Brain microvascular endothelial cell (primary cell): ENCODE results near the gene B4GALT1.
A peak's percentile ranks its signal among the peaks of the same experiment; 100 is the strongest.

Experiments used
- DNase-seq: peaks from one replicate; pipeline ENCODE4 v3.0.0-alpha.2; 2020
- H3K27ac ChIP-seq: fragments of 250-450 bp; sonication (Bioruptor Pico); 2 replicates; pipeline ENCODE4 v1.5.1; 2020; ENCODE audit warnings: mild to moderate bottlenecking, moderate library complexity
- H3K27me3 ChIP-seq: fragments of 250-450 bp; sonication (Bioruptor Pico); replicated peaks from 2 replicates; pipeline ENCODE4 v1.5.1; 2020; ENCODE audit warnings: mild to moderate bottlenecking
- H3K36me3 ChIP-seq: fragments of 250-450 bp; sonication (Bioruptor Pico); replicated peaks from 2 replicates; pipeline ENCODE4 v1.5.1; 2020; ENCODE audit warnings: mild to moderate bottlenecking
- H3K4me3 ChIP-seq: 2 replicates; pipeline ENCODE4 v1.5.1; 2011; ENCODE audit warnings: low read depth, mild to moderate bottlenecking, control low read depth, low read length, moderate library complexity
- in situ Hi-C: cut with HindIII; loops from 2 replicates; pipeline ENCODE4 v1.10.0; 2017; ENCODE audit warnings: low sequenced_read_pairs, low pct_ligation_motif_present
- TF ChIP-seq, protein P1 (sequence below): IDR thresholded peaks from 2 replicates; pipeline ENCODE4 v1.5.1; 2011; ENCODE audit warnings: low read depth, mild to moderate bottlenecking, moderate library complexity, low read length, control low read depth, inconsistent platforms; ENCODE audit errors: missing control alignments

B4GALT1 gene

DNA sequence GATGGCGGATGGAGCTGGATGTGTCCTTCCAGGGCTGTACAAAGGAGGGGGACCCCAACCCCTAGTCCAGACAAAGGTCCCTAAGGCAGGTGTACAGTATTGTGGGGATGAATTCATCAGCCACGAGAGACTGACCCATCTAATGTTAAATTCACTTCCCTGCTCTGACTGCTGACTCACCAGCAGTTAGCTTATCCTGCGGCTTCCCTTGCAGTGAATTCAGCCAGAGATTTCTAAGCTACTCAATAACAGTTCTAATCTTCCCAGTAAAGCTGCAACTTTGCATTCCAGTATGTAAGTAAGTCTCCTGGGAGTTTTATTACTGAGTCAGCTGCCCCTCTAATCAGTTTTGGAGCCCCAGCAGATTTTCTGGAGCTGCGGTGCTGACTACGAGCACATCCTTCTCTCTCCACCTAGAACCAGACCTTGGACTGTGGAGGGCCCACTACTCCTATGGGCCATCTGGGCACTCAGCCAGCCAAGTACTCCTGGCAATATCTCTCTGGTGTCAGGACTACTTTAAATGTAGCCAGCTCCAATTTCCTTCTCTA lies 16.1 kb downstream of the B4GALT1 start:
- in situ Hi-C loops: no loop called here
- TF ChIP-seq, protein P1, sequence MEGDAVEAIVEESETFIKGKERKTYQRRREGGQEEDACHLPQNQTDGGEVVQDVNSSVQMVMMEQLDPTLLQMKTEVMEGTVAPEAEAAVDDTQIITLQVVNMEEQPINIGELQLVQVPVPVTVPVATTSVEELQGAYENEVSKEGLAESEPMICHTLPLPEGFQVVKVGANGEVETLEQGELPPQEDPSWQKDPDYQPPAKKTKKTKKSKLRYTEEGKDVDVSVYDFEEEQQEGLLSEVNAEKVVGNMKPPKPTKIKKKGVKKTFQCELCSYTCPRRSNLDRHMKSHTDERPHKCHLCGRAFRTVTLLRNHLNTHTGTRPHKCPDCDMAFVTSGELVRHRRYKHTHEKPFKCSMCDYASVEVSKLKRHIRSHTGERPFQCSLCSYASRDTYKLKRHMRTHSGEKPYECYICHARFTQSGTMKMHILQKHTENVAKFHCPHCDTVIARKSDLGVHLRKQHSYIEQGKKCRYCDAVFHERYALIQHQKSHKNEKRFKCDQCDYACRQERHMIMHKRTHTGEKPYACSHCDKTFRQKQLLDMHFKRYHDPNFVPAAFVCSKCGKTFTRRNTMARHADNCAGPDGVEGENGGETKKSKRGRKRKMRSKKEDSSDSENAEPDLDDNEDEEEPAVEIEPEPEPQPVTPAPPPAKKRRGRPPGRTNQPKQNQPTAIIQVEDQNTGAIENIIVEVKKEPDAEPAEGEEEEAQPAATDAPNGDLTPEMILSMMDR: no peak
- DNase-seq: peak; percentile 92
- no peaks in the 10 kb centered on the region for H3K27me3 ChIP-seq
- H3K27ac ChIP-seq: peak overlapping the region; percentile 60
- no peaks in the 10 kb centered on the region for H3K36me3 ChIP-seq
- H3K4me3 ChIP-seq: no peak overlapping the region

DNA sequence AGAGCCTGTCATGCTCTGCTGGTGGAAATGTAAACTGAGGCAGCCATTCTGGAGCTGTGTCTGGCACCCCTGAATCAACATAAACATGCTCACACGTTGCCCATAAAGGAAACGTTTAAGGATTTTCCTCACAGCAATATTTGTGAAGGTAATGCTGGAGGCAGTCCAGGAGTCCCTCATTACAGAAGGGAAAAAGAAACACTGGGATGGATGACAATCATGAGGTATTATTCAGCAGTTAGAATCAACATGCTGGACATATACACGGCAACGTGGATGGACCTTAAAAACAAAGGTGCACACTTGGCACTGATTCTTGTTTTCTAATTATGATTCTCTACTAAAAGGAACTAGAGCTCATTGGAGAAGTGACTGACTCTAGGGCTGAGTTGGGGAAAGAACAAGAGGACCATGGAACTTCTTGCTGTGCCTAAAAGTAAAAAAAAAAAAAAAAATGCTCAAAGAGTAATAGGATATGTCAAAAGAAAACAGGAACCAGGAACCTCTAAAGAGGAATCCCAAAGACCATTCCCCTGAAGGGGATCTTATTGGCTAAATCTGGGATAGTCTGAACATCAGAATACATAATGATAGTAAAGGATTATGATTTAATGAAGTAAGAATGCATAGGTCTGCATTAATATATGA lies 18.6 kb downstream of the B4GALT1 start:
- Histone ChIP-seq H3K27me3 (no peaks in the 10 kb centered on the region), H3K27ac (no peak overlapping the region), H3K36me3 (no peaks in the 10 kb centered on the region), H3K4me3 (no peak overlapping the region)
- DNase-seq: no peak
- TF ChIP-seq, protein P1: no peak
- in situ Hi-C loops: no loop called here

DNA sequence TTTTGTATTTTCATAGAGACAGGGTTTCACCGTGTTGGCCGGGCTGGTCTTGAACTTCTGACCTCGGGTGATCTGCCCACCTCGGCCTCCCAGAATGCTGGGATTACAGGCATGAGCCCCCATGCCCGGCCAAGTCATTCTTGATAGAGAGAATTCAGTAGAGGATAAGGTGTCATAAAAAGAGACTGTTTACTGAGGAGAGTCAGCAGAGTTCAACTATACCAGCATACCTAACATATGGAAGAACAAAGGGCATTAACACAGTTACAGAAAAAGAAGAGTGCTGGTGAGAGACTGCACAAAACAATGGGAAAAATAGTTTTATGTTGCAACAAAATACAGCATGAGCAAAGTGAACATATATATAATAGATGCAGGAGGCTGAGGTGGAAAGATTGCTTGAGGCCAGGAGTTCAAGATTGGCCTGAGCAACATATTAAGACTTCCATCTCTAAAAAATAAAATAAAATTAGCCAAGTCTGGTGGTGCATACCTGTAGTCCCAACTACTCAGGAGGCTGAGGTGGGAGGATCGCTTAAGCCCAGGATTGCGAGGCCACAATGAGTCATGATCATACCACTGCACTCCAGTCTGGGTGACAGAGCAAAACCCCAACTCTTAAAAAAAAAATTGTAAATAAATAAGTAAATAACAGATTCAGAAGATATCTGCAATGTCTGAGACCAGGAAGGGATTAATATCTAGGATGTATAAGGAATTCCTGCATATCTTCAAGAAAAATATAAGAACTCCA lies 19.5 kb downstream of the B4GALT1 start:
- Histone ChIP-seq H3K4me3 (no peak overlapping the region), H3K27me3 (no peaks in the 10 kb centered on the region), H3K36me3 (no peaks in the 10 kb centered on the region), H3K27ac (no peak overlapping the region)
- TF ChIP-seq, protein P1: no peak
- in situ Hi-C loops: no loop called here
- DNase-seq: no peak

DNA sequence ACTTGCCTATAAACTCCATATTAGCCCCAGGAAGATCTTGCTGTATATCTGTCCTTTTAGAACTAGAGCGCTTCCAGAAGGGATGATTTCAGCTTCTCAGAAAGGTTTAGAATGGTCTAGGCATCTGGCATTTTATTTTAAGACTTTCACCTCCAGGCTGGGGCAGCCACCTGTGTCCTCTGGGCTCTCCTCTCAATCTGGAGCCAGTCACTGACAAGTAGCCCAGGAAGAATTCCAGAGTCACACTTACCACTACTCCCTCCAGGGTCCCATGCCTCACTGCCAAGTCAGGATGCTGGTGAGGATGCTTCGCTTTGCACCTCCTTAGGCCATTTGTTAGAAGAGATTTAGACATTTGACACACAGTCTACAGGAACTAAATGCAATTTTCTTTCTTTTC lies 20.8 kb downstream of the B4GALT1 start:
- no peak overlapping the region for H3K4me3 ChIP-seq
- H3K36me3 ChIP-seq: no peaks in the 10 kb centered on the region
- H3K27me3 ChIP-seq: no peaks in the 10 kb centered on the region
- H3K27ac ChIP-seq: no peak overlapping the region
- TF ChIP-seq, protein P1: no peak
- no peak for DNase-seq
- in situ Hi-C loops: no loop called here

DNA sequence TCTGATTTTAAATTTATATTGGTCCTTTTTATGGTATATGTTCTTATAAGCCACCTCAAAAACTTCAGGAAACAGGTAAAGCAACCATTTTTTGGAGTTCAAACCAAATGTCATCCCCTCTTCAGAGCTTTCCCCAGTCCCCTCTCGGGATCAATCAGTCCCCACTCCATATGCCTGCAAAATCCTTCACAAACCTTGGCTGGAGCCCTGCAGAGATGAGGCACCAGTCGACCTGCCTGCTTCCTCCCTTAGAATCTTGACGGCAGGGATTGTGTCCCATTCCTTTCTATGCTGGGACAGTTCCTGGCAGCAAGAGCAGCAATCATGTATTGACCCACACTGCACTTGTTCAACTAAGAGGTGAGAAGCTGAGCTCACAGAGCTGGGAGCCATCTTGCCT lies 22.6 kb downstream of the B4GALT1 start:
- no peak overlapping the region for H3K4me3 ChIP-seq
- no peaks in the 10 kb centered on the region for H3K36me3 ChIP-seq
- no peak for DNase-seq
- no peak overlapping the region for H3K27ac ChIP-seq
- H3K27me3 ChIP-seq: no peaks in the 10 kb centered on the region
- in situ Hi-C loops: no loop called here
- TF ChIP-seq, protein P1: no peak
